ENCODE measurements around the gene INCENP. TPM values are rescaled to one million over a fixed set of nuclear protein-coding genes. Genes with fewer than 3 reads are reported as not detected.

Gene INCENP
- total RNA-seq, 4 donors from 2014 or later, result 17.5 to 30.7 (median 26.4) TPM

- no peak for DNase-seq (ENCODE audit: low spot score in 2 of 2)
- intact Hi-C loops (cut with DNase I; ENCODE audit: low total_unique reads), result no loop called here
Observed at GRCh38 chr11:62105667-62106191, 18.1 kb upstream of the INCENP start.

GRCh38 chr11:62108017-62108750 is 15.6 kb upstream of the INCENP start:
- no peak for DNase-seq (ENCODE audit: low spot score in 2 of 2)
- intact Hi-C loops (cut with DNase I; ENCODE audit: low total_unique reads), result no loop called here
- TF ChIP-seq POLR2A (IDR thresholded peaks at IDR 0.05) (no peak), CTCF (IDR thresholded peaks at IDR 0.05) (no peak)
- WGBS, 2 donors, result 45 to 47% methylated on average over 14 of the region's 14 CpGs
- no peak overlapping the region for H3K4me3 ChIP-seq (ENCODE audit: low read depth, poor library complexity, severe bottlenecking)

More at GRCh38 chr11:62105667-62106191, 18.1 kb upstream of the INCENP start:
- H3K4me3 ChIP-seq (ENCODE audit: low read depth, poor library complexity, severe bottlenecking), result no peak overlapping the region
- 21 to 29% methylated on average over 5 of the region's 5 CpGs for WGBS, 2 donors
- TF ChIP-seq POLR2A (IDR thresholded peaks at IDR 0.05) (no peak), CTCF (IDR thresholded peaks at IDR 0.05) (no peak)

- H3K4me3 ChIP-seq (ENCODE audit: low read depth, poor library complexity, severe bottlenecking), result no peak overlapping the region
- no peak for TF ChIP-seq CTCF (IDR thresholded peaks at IDR 0.05)
- DNase-seq (ENCODE audit: low spot score in 2 of 2), result no peak
- intact Hi-C loops (cut with DNase I; ENCODE audit: low total_unique reads), result no loop called here
- WGBS, 2 donors, result 58 to 66% methylated on average over 6 of the region's 6 CpGs
Observed at GRCh38 chr11:62108971-62109404, 14.8 kb upstream of the INCENP start.

- intact Hi-C loops (cut with DNase I; ENCODE audit: low total_unique reads), result loop anchor here (10.0 kb wide), 1 partner anchor 320 kb away; the partner anchor contains the start of genes FEN1 and TMEM258
- WGBS, 2 donors, result 76 to 78% methylated on average over 5 of the region's 5 CpGs
- TF ChIP-seq POLR2A (IDR thresholded peaks at IDR 0.05), result no peak
- no peak for TF ChIP-seq CTCF (IDR thresholded peaks at IDR 0.05)
- DNase-seq (ENCODE audit: low spot score in 2 of 2), result no peak
- H3K4me3 ChIP-seq (ENCODE audit: low read depth, poor library complexity, severe bottlenecking), result no peak overlapping the region
Observed at GRCh38 chr11:62115085-62115694, 8.6 kb upstream of the INCENP start.

GRCh38 chr11:62116451-62116850 is 7.4 kb upstream of the INCENP start:
- H3K4me3 ChIP-seq (ENCODE audit: low read depth, poor library complexity, severe bottlenecking), result no peak overlapping the region
- no peak for DNase-seq (ENCODE audit: low spot score in 2 of 2)
- WGBS, 2 donors, result 38 to 88% methylated on average over 2 of the region's 2 CpGs
- intact Hi-C loops (cut with DNase I; ENCODE audit: low total_unique reads), result loop anchor here (10.0 kb wide), 1 partner anchor 322 kb away; the partner anchor contains the start of genes FEN1 and TMEM258
- TF ChIP-seq POLR2A (IDR thresholded peaks at IDR 0.05), result no peak
- no peak for TF ChIP-seq CTCF (IDR thresholded peaks at IDR 0.05)

Data from lower leg skin (tissue), 4 donors.